IPS-15b (cell line): ENCODE measurements around the gene HMGN4.
"Not testable (repeated sequence)": the region's sequence is repeated elsewhere in the genome, so short reads cannot be mapped to it uniquely, and the experiment has no call there.

Source experiments
- H3K27me3 ChIP-seq: one replicate; pipeline ENCODE4 v1.6.1; 2013; ENCODE audit warnings: low read length; ENCODE audit not compliant: control insufficient read depth, insufficient read depth
- H3K36me3 ChIP-seq: one replicate; pipeline ENCODE4 v1.6.1; 2013; ENCODE audit warnings: low read length; ENCODE audit not compliant: control insufficient read depth, insufficient read depth
- H3K4me1 ChIP-seq: one replicate; pipeline ENCODE4 v1.6.1; 2013; ENCODE audit warnings: mild to moderate bottlenecking, low read length; ENCODE audit not compliant: control insufficient read depth, insufficient read depth
- H3K4me3 ChIP-seq: one replicate; pipeline ENCODE4 v1.5.1; 2013; ENCODE audit warnings: low read depth, low read length
- H3K9ac ChIP-seq: one replicate; pipeline ENCODE4 v1.6.1; 2013; ENCODE audit warnings: low read depth, mild to moderate bottlenecking, low read length
- H3K9me3 ChIP-seq: one replicate; pipeline ENCODE4 v1.6.1; 2013; ENCODE audit warnings: mild to moderate bottlenecking, low read length; ENCODE audit not compliant: control insufficient read depth, insufficient read depth

The HMGN4 gene

GRCh38 chr6:26507658-26508057, 30.5 kb upstream of the HMGN4 start:
- Histone ChIP-seq H3K4me1 (no peaks in the 10 kb centered on the region), H3K9ac (no peak overlapping the region), H3K9me3 (no peaks in the 10 kb centered on the region), H3K36me3 (no peaks in the 10 kb centered on the region), H3K4me3 (no peak overlapping the region), H3K27me3 (peaks cover 14% of the 10 kb centered on the region)

- H3K9ac ChIP-seq, H3K9me3 ChIP-seq, H3K4me1 ChIP-seq, H3K4me3 ChIP-seq, H3K36me3 ChIP-seq, H3K27me3 ChIP-seq: not testable (repeated sequence)
These were observed 27.1 kb upstream of the HMGN4 start for GRCh38 chr6:26511033-26511432.

- Histone ChIP-seq H3K36me3 (no peaks in the 10 kb centered on the region), H3K27me3 (peaks cover 2% of the 10 kb centered on the region), H3K4me1 (peaks cover 3% of the 10 kb centered on the region), H3K4me3 (no peak overlapping the region), H3K9me3 (no peaks in the 10 kb centered on the region), H3K9ac (no peak overlapping the region)
These were observed 23.2 kb upstream of the HMGN4 start for GRCh38 chr6:26514984-26515383.

- Histone ChIP-seq H3K27me3 (peaks cover 2% of the 10 kb centered on the region), H3K9ac (no peak overlapping the region), H3K9me3 (no peaks in the 10 kb centered on the region), H3K4me1 (peaks cover 6% of the 10 kb centered on the region), H3K36me3 (no peaks in the 10 kb centered on the region), H3K4me3 (no peak overlapping the region)
These were observed 21.4 kb upstream of the HMGN4 start for GRCh38 chr6:26516481-26517427.

GRCh38 chr6:26519359-26519758, 18.8 kb upstream of the HMGN4 start:
- no peaks in the 10 kb centered on the region for H3K9me3 ChIP-seq
- H3K27me3 ChIP-seq: peaks cover 2% of the 10 kb centered on the region
- no peak overlapping the region for H3K4me3 ChIP-seq
- H3K9ac ChIP-seq: no peak overlapping the region
- no peaks in the 10 kb centered on the region for H3K36me3 ChIP-seq
- H3K4me1 ChIP-seq: peaks cover 6% of the 10 kb centered on the region

- no peaks in the 10 kb centered on the region for H3K36me3 ChIP-seq
- no peaks in the 10 kb centered on the region for H3K9me3 ChIP-seq
- H3K4me3 ChIP-seq: peak overlapping the region; percentile 44
- H3K4me1 ChIP-seq: peaks cover 6% of the 10 kb centered on the region
- peaks cover 2% of the 10 kb centered on the region for H3K27me3 ChIP-seq
- peak overlapping the region; percentile 48 for H3K9ac ChIP-seq
These were observed 17.8 kb upstream of the HMGN4 start for GRCh38 chr6:26520237-26520849.

- H3K36me3 ChIP-seq: no peaks in the 10 kb centered on the region
- peaks cover 6% of the 10 kb centered on the region for H3K4me1 ChIP-seq
- H3K9me3 ChIP-seq: no peaks in the 10 kb centered on the region
- peaks cover 2% of the 10 kb centered on the region for H3K27me3 ChIP-seq
- peak overlapping the region; percentile 95 for H3K4me3 ChIP-seq
- H3K9ac ChIP-seq: peak overlapping the region; percentile 95
These were observed 17.1 kb upstream of the HMGN4 start for GRCh38 chr6:26520850-26521599.

- Histone ChIP-seq H3K9ac (peak overlapping the region; percentile 95), H3K27me3 (peaks cover 2% of the 10 kb centered on the region), H3K36me3 (no peaks in the 10 kb centered on the region), H3K4me3 (peak overlapping the region; percentile 95), H3K4me1 (peaks cover 6% of the 10 kb centered on the region), H3K9me3 (no peaks in the 10 kb centered on the region)
These were observed 16.4 kb upstream of the HMGN4 start for GRCh38 chr6:26521600-26522391.

- not testable (repeated sequence) for H3K9me3 ChIP-seq, H3K4me1 ChIP-seq, H3K27me3 ChIP-seq, H3K36me3 ChIP-seq
- H3K4me3 ChIP-seq: peak overlapping the region; percentile 95
- H3K9ac ChIP-seq: peak overlapping the region; percentile 95
These were observed 15.5 kb upstream of the HMGN4 start for GRCh38 chr6:26522486-26523228.

GRCh38 chr6:26524314-26524713, 13.9 kb upstream of the HMGN4 start:
- H3K9ac ChIP-seq, H3K27me3 ChIP-seq, H3K9me3 ChIP-seq, H3K4me3 ChIP-seq, H3K4me1 ChIP-seq, H3K36me3 ChIP-seq: not testable (repeated sequence)
